ENCODE data around the gene MTFMT.
"Not testable (repeated sequence)": the region's sequence is repeated elsewhere in the genome, so short reads cannot be mapped to it uniquely, and the experiment has no call there.

Gene MTFMT

DNA sequence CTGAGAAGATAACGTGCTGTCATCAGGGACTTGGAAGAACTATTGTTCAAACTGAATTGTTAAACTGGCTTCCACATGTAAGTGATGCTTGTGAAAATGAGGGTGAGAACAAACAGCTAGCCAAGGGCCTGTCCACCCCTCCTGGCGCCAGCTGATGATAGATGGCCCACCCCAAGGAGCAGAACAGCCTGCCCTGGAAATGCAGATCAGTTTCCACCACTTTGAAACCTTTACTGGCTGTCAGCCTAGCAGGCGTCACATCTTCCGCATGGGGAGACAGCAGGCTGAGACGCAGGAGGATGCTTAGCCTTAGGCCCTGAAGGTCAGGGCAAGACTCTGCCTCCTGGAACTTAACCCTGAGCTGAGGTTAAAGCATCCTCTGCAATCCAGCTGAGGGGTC, 9.4 kb upstream of the MTFMT start:
- DNase-seq (ENCODE audit: low read depth, low spot score), result no peak

DNA sequence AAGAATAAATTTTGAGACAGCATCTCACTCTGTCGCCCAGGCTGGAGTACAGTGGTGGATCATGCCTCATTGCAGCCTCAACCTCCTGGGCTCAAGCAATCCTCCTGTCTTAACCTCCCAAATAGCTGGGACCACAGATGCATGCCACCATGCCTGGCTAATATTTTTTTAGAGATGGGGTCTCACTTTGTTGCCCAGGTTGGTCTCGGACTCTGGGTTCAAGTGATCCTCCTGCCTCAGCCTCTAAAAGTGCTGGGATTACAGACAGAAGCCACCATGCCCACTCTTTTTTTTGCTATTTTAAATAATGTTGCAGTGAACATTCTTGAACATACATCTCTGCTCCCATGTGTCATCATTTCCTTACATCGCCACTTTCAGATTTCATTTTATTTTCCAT, 9.0 kb upstream of the MTFMT start:
- DNase-seq (ENCODE audit: low read depth, low spot score), result no peak

DNA sequence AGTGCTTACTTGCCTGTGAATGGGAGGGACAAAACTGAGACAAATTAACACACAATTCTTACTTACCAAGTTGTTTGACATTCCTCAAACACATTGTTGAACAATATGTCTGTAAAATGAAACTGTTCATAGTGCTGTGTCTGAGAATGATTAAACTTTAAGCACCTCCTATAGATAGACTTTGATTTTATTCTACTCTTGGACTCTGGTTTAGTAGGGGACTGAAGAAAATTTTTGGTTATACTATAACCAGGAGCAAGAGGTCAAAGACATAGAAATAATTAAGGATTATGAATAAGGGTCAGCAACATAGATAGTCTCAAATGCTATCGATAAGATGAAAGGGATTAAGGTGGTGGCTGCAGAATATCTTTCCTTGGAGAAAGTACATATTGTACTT, 7.9 kb upstream of the MTFMT start:
- no peak for DNase-seq (ENCODE audit: low read depth, low spot score)

DNA sequence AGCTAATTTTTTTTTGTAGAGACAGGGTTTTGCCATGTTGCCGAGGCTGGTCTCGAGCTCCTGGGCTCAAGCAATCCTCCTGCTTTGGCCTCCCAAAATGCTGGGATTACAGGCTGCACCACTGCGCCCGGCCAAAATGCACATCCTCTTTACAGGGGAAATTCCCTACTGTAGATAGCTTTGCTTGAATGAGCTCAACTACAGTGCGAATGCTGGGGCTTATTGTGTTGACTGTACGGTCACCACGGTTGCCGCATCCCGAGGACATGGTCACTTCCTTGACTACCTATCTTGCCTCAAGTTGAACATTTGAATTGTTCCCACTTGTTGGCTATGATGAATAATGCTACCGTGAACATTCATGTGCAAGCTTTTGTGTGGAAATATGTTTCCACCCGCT, 5.3 kb upstream of the MTFMT start:
- no peak for DNase-seq (ENCODE audit: low read depth, low spot score)

DNA sequence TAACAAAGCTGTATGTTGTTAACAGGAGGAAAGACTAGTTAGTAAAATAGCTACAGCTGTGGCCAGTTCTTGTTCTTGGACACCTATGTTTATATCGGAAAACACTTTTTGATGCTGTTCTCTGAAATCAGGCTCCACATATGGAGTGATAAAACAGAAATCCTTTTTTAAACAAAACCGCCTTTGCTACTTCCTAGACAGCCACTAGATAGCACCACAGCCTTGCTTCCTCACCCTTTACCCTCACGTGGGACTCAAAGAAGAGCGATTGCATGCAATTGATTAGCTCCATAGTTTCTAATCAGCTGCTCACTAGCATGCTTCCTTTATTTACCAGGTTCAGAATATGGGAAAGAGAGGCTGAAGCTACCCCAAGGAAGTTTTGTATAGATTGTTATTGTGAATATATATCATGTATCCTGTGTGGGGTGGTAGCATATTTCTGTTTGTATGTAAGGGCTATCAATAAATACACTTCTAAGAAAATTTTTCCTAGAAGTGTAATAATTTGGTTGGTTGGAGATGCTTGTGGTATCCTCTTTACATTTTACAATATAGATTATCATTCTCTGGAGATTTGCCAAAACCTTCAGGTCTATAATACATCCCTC, 4.3 kb upstream of the MTFMT start:
- no peak for DNase-seq (ENCODE audit: low read depth, low spot score)

DNA sequence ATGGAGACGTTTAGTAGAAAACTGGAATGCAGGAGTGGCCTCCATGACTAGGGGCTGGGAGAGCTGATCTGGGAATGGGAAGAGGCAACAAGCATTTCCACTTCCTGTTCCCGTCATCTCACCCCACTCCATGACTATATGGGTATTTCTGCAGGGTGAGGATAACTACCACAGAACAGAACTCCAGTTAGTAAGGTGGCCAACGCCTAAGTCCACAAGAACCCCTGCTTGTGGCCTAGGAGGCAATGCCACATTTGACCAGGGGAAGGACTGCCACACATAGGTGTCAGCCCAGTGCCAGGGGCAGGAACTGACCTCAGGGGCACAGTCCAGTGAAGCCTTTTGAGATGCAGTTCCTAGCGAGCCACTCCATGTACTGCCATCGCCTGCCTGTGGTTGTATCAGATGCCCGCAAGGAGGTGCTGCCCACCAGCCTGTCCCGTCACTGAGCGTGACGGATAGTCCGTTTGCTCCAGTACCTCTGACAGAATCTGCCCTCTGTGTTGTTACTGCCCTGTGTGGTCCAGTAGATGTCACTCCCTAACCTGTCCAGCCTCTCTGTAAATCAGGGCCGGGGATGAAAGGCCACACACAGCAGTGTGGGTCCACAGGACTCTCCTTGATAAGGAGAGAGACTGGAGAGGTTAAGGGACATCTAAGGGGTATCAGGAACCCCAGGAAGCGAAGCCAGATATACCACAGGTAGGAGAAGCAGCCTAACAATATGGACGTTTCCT, 3.5 kb upstream of the MTFMT start:
- DNase-seq (ENCODE audit: low read depth, low spot score), result peak; percentile 92

DNA sequence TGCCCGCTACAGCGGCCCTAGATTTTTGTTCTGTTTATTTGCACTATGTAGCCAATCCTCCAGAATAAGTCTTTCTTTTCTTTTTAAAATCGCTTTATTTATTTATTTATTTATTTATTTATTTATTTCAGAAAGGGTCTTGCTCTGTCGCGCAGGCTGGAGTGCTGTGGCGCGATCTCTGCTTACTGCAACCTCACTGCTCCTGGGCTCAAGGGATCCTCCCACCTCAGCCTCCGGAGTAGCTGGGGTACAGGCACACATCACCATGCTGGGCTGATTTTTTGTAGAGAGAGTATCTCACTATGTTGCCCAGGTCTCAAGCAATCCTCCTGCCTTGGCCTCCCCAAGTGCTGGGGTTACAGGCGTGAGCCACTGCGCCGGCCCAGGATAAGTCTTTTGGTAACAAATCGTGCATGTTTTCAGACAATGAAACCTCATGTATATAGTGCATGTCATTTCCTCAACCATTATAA, 333 bp upstream of the MTFMT start:
- no peak for DNase-seq (ENCODE audit: low read depth, low spot score)

DNA sequence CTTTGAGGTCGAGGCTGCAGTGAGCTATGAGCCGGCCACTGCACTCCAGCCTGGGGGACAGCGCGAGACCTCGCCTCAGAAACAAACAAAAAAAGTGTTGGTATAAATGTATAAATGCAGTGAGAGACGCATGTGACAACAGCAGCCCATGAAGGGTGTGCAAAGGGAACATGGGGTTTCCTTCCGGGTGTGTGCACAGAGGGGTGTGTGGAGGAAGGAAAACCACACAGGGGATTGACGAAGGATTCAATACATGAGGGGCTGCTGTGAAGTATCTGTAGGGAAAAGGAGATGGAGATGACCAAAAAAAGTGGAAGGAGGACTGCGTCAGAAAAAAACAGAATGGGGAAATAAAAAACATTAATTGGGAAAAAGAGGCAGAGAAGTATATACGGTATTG, 1.1 kb downstream of the MTFMT start:
- DNase-seq (ENCODE audit: low read depth, low spot score), result no peak

DNA sequence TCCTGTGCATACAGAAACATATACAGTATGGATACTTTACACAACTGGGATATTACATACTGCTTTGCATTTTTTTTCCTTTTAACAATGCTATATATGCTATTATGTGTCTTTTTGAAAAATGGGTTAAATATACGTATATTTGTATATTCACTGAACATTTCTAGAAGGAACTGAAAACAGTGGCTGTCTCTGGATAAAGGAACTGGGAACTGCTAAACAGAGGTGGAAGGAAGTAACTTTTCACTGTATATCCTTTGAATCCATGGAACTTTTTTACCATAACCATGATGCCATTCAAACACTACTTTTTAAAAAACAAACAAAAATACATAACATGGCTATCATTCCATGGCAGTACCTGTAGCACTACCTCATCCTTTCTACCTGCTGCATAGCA, 1.8 kb downstream of the MTFMT start:
- no peak for DNase-seq (ENCODE audit: low read depth, low spot score)

DNA sequence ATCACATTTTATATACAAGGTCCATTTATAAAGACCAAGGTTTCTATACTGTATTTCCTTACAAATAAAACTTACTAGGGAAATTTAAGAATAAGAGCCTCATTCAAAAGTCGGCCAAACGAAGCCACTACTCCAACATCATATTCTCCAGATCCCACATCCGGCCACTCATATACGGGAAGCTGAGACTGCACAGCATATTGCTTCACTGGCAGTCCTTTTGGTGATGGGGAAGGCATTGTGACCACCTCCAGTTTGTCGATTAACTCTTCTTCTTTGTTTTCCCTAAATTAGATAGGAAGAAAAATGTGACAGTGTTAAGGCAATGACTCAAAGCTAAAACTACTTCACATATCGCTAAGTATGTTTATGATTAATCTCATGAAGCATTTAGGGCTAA, 2.7 kb downstream of the MTFMT start:
- no peak for DNase-seq (ENCODE audit: low read depth, low spot score)

DNA sequence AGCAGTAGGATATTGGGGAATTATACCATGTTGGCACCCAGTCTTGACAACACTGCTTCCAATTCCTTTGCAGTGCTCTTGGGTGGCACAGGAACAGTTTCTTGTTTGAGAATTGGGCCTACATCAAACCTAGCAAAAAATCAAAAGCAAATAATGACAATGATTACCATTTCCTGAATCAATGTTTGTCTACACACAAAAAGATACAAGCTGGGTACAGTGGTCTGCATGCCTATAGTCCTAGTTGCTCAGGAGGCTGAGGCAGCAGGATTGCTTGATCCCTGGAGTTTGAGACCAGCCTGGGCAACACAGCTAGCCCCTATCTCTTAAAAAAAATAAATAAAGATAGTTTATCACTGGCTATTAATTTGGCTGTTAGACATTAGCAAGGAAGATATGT, 8.0 kb downstream of the MTFMT start:
- DNase-seq (ENCODE audit: low read depth, low spot score), result no peak

DNA sequence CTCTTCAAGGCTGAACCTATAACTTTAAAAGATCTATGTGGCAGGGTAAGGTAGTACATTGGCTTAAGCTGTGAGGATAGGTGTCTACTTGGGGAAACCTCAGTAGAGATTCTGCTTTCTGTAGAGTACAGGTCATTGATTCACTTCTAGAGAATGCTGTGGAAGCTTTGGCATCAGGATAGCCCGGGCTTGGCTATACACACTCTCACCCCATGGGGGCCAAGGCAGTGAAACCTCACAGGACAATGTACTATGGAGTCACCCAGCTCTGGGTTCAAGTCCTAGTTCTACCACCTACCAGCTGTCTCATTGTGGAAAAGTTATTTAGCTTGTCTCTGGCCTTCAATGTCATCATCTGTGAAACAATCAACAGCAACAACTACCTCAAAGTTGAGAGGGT, 9.0 kb downstream of the MTFMT start:
- DNase-seq (ENCODE audit: low read depth, low spot score), result no peak

DNA sequence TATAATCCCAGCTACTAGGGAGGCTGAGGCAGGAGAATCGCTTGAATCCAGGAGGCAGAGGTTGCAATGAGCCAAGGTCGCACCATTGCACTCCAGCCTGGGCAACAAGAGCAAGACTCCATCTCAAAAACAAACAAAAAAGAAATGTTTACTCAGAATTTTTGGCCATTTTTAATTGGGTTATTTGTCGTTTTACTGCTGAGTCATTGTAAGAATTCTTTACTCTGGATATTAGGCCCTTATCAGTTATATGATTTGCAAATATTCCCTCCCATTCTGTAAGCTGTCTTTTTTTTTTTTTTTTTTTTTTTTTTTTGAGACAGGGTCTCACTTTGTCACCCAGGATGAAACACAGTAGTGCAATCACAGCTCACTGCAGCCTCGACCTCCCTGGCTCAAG, 18.2 kb downstream of the MTFMT start:
- not testable (repeated sequence) for DNase-seq (ENCODE audit: low read depth, low spot score)

DNA sequence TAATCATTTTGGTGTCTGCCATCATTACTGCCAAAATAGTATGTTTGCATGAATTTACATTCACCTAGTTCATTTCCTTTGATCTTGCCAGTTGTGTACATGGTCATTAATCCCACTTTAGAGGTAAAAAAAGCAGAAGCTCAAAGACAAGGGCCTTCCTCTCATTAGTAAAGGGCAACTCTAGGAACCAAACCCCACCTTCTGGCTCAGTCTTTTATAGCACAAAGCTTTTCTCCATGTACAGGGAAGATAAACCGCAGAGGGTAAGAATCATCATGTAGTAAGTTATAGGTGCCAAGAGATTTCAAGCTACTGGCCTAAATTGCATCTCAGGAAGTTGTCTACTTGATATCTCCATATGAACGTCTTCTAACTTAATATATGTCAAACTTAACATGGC, 20.5 kb downstream of the MTFMT start:
- DNase-seq (ENCODE audit: low read depth, low spot score), result no peak

DNA sequence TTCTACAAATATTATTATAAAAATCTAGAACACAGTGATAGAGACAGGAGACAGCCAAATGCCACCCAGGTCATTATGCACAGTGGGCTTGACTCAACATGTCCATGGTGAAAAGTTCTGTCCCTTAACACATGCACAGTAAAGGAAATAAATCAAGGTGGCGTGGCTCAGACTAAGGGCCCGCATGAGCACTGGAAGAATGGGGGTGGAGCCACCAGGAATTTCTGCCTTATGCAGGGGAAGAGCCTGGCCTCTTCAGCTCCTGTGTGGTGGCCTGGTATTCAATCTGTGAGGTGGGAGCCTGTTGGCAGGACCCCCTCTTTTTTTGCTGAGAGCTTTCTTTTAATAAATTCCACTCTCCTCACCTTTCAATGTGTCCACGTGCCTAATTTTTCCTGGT, 22.6 kb downstream of the MTFMT start:
- DNase-seq (ENCODE audit: low read depth, low spot score), result peak; percentile 14

DNA sequence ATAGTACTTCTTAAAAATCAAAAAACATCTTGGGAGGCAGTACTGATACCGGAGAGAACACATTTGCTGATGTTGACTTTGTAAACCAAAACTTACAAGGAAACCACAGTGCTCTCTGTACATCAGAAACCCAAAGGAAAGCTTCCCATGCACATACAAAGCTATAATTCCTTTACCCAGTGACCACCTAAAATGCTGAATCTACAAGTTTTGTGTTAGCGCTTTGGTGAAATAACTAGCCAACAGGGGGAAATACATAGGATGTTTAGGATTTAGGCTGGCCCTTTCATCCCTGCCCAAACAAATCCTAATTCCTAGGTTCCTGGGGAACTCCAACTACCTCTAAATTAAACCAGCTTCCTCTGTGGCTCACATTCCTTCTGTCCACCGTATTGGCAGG, 24.4 kb downstream of the MTFMT start:
- DNase-seq (ENCODE audit: low read depth, low spot score), result no peak

DNA sequence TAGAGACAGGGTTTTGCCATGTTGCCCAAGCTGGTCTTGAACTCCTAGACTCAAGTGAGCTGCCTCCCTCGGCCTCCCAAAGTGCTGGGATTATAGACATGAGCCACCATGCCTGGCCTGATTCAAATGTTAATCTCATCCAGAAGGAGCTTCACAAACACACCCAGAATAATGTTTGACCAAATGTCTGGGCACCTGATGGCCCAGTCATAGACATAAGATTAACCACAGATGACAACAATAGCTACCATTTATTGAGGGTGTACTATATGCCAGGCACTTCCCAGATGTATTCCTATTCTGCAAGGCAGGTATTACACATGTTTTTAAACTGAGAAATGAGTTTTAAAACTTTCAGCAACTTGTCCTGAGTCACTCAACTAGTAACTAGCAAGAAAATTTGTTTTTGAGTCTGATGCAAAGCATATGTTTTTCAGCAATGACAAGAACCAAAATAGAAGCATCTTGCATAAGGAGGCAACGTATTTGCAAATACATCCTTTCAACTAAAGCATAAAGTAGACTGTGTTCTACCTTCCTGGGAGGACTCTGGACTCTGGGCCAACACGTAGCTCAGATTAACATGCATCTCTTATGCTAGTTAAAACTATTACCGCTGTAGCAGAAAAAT, 31.6 kb downstream of the MTFMT start:
- DNase-seq (ENCODE audit: low read depth, low spot score), result no peak

DNA sequence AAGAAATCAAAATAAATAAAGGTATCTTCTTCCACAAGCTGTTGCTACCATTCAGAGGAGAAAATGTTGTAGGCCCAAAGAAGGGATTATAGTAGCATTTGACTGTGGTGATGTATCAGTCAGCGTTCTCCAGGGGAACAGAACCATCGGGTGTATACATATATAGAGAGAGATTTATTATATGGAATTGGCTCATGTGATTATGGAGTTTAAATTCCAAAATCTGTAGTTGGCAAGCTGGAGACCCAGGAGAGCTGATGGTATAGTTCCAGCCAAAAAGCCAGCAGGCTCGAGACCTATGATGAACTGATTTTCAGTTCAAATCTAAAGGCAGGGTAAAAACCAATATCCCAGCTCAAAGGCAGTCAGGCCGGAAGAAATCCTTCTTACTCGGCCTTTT, 32.4 kb downstream of the MTFMT start:
- DNase-seq (ENCODE audit: low read depth, low spot score), result no peak

DNA sequence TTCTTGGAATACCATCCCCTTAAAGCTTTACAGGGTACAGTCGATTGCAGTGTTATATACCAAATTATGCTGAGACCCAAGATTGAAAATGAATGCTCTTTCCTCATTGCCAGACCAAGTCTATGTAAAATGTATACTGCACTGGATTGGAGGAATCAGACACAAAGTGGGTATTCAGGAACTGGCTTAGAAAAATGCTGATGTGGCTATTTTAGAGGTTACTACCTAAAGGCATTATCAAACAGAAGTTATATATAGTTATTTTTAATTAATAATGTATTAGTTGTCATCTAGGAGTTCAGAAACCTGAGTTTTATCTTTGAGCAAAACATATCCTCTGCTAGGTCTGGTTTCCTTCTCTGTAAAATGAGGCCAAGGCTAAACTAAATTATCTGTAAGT, 36.1 kb downstream of the MTFMT start:
- DNase-seq (ENCODE audit: low read depth, low spot score), result no peak

DNA sequence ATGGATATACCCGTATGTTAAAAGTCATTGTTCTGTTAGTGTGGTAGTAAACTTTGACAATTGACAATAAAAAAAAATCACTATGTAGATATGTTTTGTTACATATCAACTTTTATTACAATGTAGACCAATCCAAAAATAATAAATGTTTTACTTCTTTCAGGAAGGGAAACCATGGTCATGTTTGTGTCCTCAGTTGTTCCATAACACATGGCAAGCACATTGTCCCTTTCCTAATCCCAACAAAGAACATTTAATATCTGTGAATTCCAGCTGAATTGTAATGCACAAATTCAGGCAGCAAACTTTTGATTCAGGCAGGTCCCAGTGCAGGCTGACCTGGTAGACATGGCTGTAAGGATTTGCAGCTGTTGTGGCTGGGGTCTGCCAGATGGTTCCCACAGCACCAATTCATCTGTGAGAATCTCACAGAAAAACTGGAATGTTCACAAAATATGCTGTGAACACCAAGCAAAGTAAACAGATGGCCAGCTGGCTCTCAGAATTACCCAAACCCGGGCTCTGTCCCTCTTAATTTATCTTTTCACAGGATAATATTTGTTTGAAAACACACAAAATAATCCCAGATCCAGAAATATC, 37.8 kb downstream of the MTFMT start:
- no peak for DNase-seq (ENCODE audit: low read depth, low spot score)

DNA sequence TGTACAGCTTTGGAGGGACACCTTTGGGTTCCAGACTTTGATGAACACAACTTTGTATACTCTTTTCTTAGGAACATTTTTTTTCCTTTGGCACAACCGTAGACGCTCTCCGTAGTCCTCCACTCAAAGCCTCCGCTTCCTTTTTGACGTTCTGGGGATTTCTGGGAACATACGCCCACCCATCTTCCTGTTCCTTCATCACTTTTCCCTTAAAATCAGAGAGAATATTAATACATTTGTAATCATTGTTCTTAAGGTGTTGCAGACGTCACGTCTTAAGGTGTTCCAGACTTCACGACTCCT, 39.3 kb downstream of the MTFMT start:
- no peak for DNase-seq (ENCODE audit: low read depth, low spot score)

DNA sequence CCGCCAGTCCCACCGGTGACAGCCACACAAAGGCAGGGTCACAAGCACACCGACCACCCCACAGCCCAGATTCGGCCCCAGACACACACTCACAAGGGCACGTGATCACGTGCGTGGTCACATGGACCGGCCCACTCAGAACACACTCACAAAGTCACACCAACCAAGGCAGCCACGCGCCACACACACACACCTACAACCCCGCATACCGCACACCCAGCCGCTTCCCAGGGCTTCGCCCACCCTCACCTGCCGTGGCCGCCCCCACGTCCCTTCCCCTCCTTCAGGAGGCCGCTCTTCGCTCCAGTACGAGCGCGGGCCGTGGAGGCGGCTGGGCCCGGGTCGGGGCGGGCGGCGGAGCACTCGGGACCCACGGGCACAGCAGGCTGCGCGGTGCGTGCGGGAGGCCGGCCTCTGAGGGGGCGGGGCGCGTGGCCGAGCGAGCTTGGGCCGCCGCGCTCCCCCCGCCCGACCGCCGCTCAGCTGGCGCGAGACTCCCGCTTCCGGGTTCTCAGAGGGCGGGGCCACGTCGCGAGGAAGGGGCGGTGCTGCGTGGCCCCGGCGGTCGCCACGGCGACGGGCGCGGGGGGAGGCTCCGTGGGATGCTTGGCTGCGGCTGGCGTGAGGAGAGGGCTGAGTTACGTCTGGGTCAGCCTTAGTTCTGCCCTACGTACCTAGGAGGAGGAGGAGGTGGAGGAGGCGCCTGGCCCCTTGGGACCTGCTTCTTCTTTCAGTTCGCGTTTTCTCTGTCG, 39.8 kb downstream of the MTFMT start, which contains the start of gene SPG21:
Gene SPG21 (minus strand): TSS at position 499 of the 752 bp plus-strand sequence. CDS start 6,345 bp downstream, outside the sequence.
- peak; percentile 95 for DNase-seq (ENCODE audit: low read depth, low spot score)
